Gastroesophageal sphincter (tissue), 3 donors: Measurements from ENCODE around the gene FPR1.

Experiments
- CTCF ChIP-seq, 4 experiments: fragments of 200-600 bp in 2 of 4; fragments of 450-650 bp in 2 of 4; sonication (generic) in 1 of 4; IDR thresholded peaks; one replicate each; pipeline ENCODE4 v1.5.1; 2017 to 2019; ENCODE audit warnings: antibody characterized with exemption in 4 of 4, mild to moderate bottlenecking in 2 of 4, moderate library complexity in 2 of 4
- POLR2AphosphoS5 ChIP-seq: sonication (generic); formaldehyde crosslinking; IDR thresholded peaks from one replicate; pipeline ENCODE4 v1.6.1; 2017; ENCODE audit warnings: antibody characterized with exemption

- TF ChIP-seq CTCF (IDR thresholded peaks at IDR 0.05) (no peak), POLR2AphosphoS5 (no peak)
Observed at GRCh38 chr19:51710163-51710562, 41.5 kb downstream of the FPR1 start.
